Trophoblast cell (in vitro differentiated cells and primary cell): Measurements from ENCODE around the gene EPAS1.

ENCODE experiments used
- DNase-seq, 2 donors: peaks; one replicate each; pipeline ENCODE4 v3.0.0-alpha.2; 2016
- H2AFZ ChIP-seq: 2 replicates; pipeline ENCODE4 v1.6.1; 2013; ENCODE audit warnings: low read length, moderate library complexity, mild to moderate bottlenecking; ENCODE audit not compliant: insufficient read depth, poor library complexity
- H2AK5ac ChIP-seq: 2 replicates; pipeline ENCODE4 v1.6.1; 2013; ENCODE audit warnings: mild to moderate bottlenecking, low read length
- H2BK120ac ChIP-seq: 2 replicates; pipeline ENCODE4 v1.6.1; 2013; ENCODE audit warnings: low read length, mild to moderate bottlenecking, moderate library complexity; ENCODE audit not compliant: insufficient read depth, poor library complexity
- H2BK12ac ChIP-seq: 2 replicates; pipeline ENCODE4 v1.6.1; 2013; ENCODE audit warnings: mild to moderate bottlenecking, low read length, moderate library complexity
- H2BK5ac ChIP-seq: 2 replicates; pipeline ENCODE4 v1.6.1; 2013; ENCODE audit warnings: low read length, low read depth, moderate library complexity, mild to moderate bottlenecking; ENCODE audit not compliant: poor library complexity
- H3K14ac ChIP-seq: 2 replicates; pipeline ENCODE4 v1.6.1; 2013; ENCODE audit warnings: mild to moderate bottlenecking, low read length
- H3K18ac ChIP-seq: 2 replicates; pipeline ENCODE4 v1.6.1; 2013; ENCODE audit warnings: mild to moderate bottlenecking, low read length
- H3K23ac ChIP-seq: 2 replicates; pipeline ENCODE4 v1.6.1; 2013; ENCODE audit warnings: low read length
- H3K27ac ChIP-seq: 2 replicates; pipeline ENCODE4 v1.5.1; 2013; ENCODE audit warnings: low read depth, mild to moderate bottlenecking, inconsistent platforms, low read length, moderate library complexity
- H3K27me3 ChIP-seq: 2 replicates; pipeline ENCODE4 v1.6.1; 2013; ENCODE audit warnings: inconsistent platforms, mild to moderate bottlenecking, low read length, moderate library complexity; ENCODE audit not compliant: insufficient read depth
- H3K36me3 ChIP-seq, 2 experiments: 1 replicate in 1 of 2; 2 replicates in 1 of 2; pipeline ENCODE4 v1.6.1; 2013; ENCODE audit warnings: low read length in 2 of 2, mild to moderate bottlenecking in 2 of 2, moderate library complexity in 1 of 2; ENCODE audit not compliant: insufficient read depth in 2 of 2, control insufficient read depth in 1 of 2
- H3K4ac ChIP-seq: 2 replicates; pipeline ENCODE4 v1.6.1; 2013; ENCODE audit warnings: low read depth, mild to moderate bottlenecking, low read length, moderate library complexity
- H3K4me1 ChIP-seq, 2 experiments: 1 replicate in 1 of 2; 2 replicates in 1 of 2; pipeline ENCODE4 v1.6.1; 2013; ENCODE audit warnings: low read length in 2 of 2, mild to moderate bottlenecking in 2 of 2, moderate library complexity in 1 of 2; ENCODE audit not compliant: insufficient read depth in 2 of 2, control insufficient read depth in 1 of 2
- H3K4me2 ChIP-seq: 2 replicates; pipeline ENCODE4 v1.6.1; 2013; ENCODE audit warnings: inconsistent platforms, mild to moderate bottlenecking, low read length, moderate library complexity
- H3K4me3 ChIP-seq: 2 replicates; pipeline ENCODE4 v1.5.1; 2013; ENCODE audit warnings: mild to moderate bottlenecking, low read depth, low read length, inconsistent platforms
- H3K79me1 ChIP-seq: one replicate; pipeline ENCODE4 v1.6.1; 2013; ENCODE audit warnings: low read length
- H3K79me2 ChIP-seq: 2 replicates; pipeline ENCODE4 v1.6.1; 2013; ENCODE audit warnings: low read length, mild to moderate bottlenecking; ENCODE audit not compliant: control insufficient read depth, insufficient read depth, poor library complexity
- H3K9ac ChIP-seq: 2 replicates; pipeline ENCODE4 v1.6.1; 2013; ENCODE audit warnings: mild to moderate bottlenecking, low read length
- H3K9me3 ChIP-seq: 2 replicates; pipeline ENCODE4 v1.6.1; 2013; ENCODE audit warnings: low read depth, mild to moderate bottlenecking, control low read depth, inconsistent platforms, low read length; ENCODE audit not compliant: insufficient read depth
- H4K12ac ChIP-seq: 2 replicates; pipeline ENCODE4 v1.6.1; 2013; ENCODE audit warnings: low read depth, mild to moderate bottlenecking, low read length, moderate library complexity
- H4K8ac ChIP-seq: 2 replicates; pipeline ENCODE4 v1.6.1; 2013; ENCODE audit warnings: low read depth, mild to moderate bottlenecking, low read length, moderate library complexity
- H4K91ac ChIP-seq: one replicate; pipeline ENCODE4 v1.6.1; 2013; ENCODE audit warnings: low read depth, mild to moderate bottlenecking, low read length, moderate library complexity
- WGBS: extraction: QIAGEN DNeasy Blood & Tissue Kit; methylation state at CpG from one replicate; pipeline ENCODE4 v1.1.7; 2013; ENCODE audit warnings: missing lambda C conversion rate; ENCODE audit not compliant: insufficient read length, insufficient coverage; ENCODE audit errors: extremely low coverage; 5-methylcytosine and 5-hydroxymethylcytosine counted together

EPAS1 gene

DNA sequence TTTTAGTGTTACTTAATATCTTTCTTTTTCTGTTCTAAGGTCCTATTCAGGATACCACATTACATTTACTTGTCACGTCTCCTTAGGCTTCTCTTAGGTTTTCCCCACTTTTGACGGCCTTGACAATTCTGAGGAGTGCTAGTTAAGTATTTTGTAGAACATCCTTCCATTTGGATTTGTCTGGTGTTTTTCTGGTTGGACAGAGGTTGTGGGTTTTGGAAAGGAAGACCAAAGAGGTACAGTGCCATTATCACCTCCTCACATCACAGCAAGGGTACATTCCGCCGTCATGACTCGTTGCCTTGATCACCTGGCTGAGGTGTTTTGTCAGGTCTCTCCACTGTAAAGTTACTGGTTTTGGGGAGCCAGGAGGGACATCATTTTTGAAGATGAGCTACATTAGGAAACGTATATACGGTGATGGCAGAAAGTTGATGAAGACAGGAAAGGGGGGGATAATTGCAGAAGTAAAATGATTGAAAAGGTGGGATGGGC, 93.7 kb downstream of the EPAS1 start:
- Histone ChIP-seq H3K79me1 (peaks cover 19% of the 10 kb centered on the region), H3K4ac (no peak overlapping the region), H2BK5ac (no peak overlapping the region), H3K14ac (no peak overlapping the region), H4K91ac (peak overlapping the region; percentile 42), H4K8ac (no peak overlapping the region), H3K27ac (peak overlapping the region; percentile 1), H3K4me1 (peaks cover 10 to 34% of the 10 kb centered on the region in 2 experiments), H3K18ac (no peak overlapping the region), H2AK5ac (no peak overlapping the region), H3K9ac (no peak overlapping the region), H3K23ac (no peak overlapping the region), H3K36me3 (peaks cover 15 to 25% of the 10 kb centered on the region in 2 experiments), H3K4me3 (no peak overlapping the region), H2AFZ (no peak overlapping the region), H4K12ac (no peak overlapping the region), H3K9me3 (no peaks in the 10 kb centered on the region), H2BK120ac (no peak overlapping the region), H2BK12ac (no peak overlapping the region), H3K27me3 (no peaks in the 10 kb centered on the region), H3K4me2 (no peak overlapping the region), H3K79me2 (peaks cover 2% of the 10 kb centered on the region)
- WGBS = 100% methylated on average over 2 of the region's 7 CpGs
- peak in 1 of 2 donors; percentile 51 for DNase-seq

DNA sequence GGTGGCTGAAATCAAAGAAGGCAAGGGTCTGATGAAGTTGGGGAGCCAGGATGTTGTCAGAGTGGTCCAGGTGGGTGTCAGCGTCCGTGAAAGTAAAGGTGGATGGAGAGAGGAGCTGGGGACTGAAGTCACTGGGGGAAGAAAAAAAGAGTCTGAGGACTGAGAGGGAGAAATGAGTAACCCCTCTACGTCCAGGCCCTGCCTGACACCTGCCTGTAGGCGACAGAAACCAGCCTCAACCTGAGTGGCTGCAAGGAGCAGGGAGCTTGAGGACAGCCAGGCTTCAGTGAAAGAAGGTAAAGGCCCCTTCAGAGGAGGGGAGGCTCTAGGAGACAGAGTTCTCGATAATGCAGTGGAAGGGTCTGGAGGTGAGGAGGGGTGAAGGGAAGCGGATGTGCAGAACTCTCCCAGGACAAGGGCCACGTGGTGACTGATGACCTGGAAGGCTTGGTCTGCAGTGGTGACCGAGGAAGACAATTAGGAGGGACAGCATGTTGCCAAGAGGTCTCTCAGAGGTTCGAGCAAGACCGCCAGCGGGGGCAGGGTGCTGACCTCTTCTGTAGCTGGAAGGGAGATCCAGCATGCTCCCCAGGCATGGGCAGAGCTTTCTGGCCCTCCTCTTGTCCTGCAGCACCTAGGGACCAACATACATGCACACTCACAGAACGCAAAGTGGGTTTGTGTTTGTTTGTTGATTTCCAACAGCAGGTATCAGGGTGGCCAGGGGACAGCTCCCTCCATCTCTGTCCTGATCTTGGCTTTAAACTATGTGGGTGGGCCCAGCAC, 95.5 kb downstream of the EPAS1 start:
- Histone ChIP-seq H2BK5ac (no peak overlapping the region), H3K4me1 (peaks cover 9 to 28% of the 10 kb centered on the region in 2 experiments), H3K23ac (no peak overlapping the region), H3K18ac (no peak overlapping the region), H3K4me3 (no peak overlapping the region), H3K27me3 (no peaks in the 10 kb centered on the region), H4K91ac (peak overlapping the region; percentile 21), H4K8ac (no peak overlapping the region), H2AK5ac (no peak overlapping the region), H3K4me2 (no peak overlapping the region), H2BK12ac (peak overlapping the region; percentile 1), H3K79me2 (no peaks in the 10 kb centered on the region), H4K12ac (no peak overlapping the region), H3K79me1 (peaks cover 17% of the 10 kb centered on the region), H2BK120ac (no peak overlapping the region), H3K9ac (no peak overlapping the region), H3K36me3 (peaks cover 8 to 12% of the 10 kb centered on the region in 2 experiments), H3K27ac (peak overlapping the region; percentile 9), H3K4ac (no peak overlapping the region), H3K9me3 (no peaks in the 10 kb centered on the region), H3K14ac (no peak overlapping the region), H2AFZ (no peak overlapping the region)
- DNase-seq = peak in 1 of 2 donors; percentile 45
- WGBS = no CpG with 5 or more reads among the region's 12 CpGs

DNA sequence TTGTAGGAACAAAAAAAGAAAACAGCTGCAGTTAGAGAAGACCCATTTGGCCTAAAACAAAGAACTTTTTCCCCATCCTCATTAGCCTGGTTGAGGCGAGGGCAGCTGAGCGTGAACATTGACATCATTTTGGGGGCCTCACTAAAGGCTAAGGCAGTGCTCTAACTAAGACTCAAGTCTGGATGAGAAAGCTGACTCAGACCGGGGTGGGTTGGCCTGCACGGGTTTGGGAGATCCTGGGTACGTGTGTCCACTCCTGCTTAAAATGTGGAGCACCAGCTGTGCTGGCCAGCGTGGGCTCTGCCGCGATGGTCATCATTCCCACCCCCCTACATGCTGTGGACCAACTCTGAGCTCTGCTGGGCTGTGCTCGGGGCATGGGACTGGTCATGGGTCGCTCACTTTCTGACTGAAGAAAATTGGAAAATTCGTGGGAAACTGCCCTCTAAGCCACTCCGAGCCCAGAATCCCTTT, 96.2 kb downstream of the EPAS1 start:
- H3K18ac ChIP-seq = peak overlapping the region; percentile 66
- peak overlapping the region; percentile 83 for H4K91ac ChIP-seq
- no peak overlapping the region for H3K23ac ChIP-seq
- no peak overlapping the region for H2BK5ac ChIP-seq
- WGBS = no CpG with 5 or more reads among the region's 12 CpGs
- H3K27ac ChIP-seq = peak overlapping the region; percentile 50
- no peak overlapping the region for H3K9ac ChIP-seq
- no peak overlapping the region for H3K4me2 ChIP-seq
- peak overlapping the region; percentile 9 for H2AK5ac ChIP-seq
- no peak overlapping the region for H2AFZ ChIP-seq
- DNase-seq = no peak
- no peak overlapping the region for H3K4ac ChIP-seq
- H2BK12ac ChIP-seq = peak overlapping the region; percentile 41
- H3K79me2 ChIP-seq = no peaks in the 10 kb centered on the region
- H4K12ac ChIP-seq = peak overlapping the region; percentile 46
- H3K4me1 ChIP-seq = peaks cover 8 to 22% of the 10 kb centered on the region in 2 experiments
- H3K9me3 ChIP-seq = no peaks in the 10 kb centered on the region
- peak overlapping the region; percentile 47 for H2BK120ac ChIP-seq
- H3K27me3 ChIP-seq = no peaks in the 10 kb centered on the region
- no peak overlapping the region for H3K4me3 ChIP-seq
- H4K8ac ChIP-seq = peak overlapping the region; percentile 63
- H3K36me3 ChIP-seq = peaks cover 2 to 6% of the 10 kb centered on the region in 2 experiments
- H3K14ac ChIP-seq = peak overlapping the region; percentile 32
- H3K79me1 ChIP-seq = peaks cover 17% of the 10 kb centered on the region

DNA sequence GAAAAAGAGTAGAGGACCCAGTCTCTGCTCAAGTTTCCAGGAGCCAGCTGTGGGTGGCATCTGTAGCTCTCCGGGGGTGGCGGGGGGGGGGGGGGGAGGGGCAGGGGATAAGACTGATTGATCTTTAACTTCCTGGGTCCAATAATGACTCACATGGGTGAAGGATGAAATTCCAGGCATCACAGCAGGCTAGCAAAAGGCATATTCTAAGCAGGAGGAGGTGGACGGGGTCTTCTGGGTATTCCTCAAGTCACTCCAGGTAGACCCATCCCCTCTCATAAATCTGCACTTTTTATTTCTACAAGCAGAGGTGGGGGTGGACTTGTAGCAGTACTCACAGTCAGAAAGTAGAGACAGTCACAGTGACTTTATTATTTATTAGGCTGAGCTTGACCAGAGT, 96.7 kb downstream of the EPAS1 start:
- WGBS = no CpG with 5 or more reads among the region's 3 CpGs
- no peak for DNase-seq

More for the DNA sequence above, 96.7 kb downstream of the EPAS1 start:
- no peak overlapping the region for H3K18ac ChIP-seq
- H3K79me1 ChIP-seq = peaks cover 15% of the 10 kb centered on the region
- no peak overlapping the region for H3K4me3 ChIP-seq
- H2BK5ac ChIP-seq = no peak overlapping the region
- no peak overlapping the region for H2AFZ ChIP-seq
- H3K14ac ChIP-seq = no peak overlapping the region
- H2AK5ac ChIP-seq = no peak overlapping the region
- H2BK120ac ChIP-seq = no peak overlapping the region
- no peak overlapping the region for H4K91ac ChIP-seq
- no peak overlapping the region for H2BK12ac ChIP-seq
- no peak overlapping the region for H4K8ac ChIP-seq
- H3K4me1 ChIP-seq = peaks cover 8 to 21% of the 10 kb centered on the region in 2 experiments
- peaks cover 2% of the 10 kb centered on the region in 2 experiments for H3K36me3 ChIP-seq
- H3K4ac ChIP-seq = no peak overlapping the region
- no peaks in the 10 kb centered on the region for H3K9me3 ChIP-seq
- H4K12ac ChIP-seq = no peak overlapping the region
- H3K23ac ChIP-seq = no peak overlapping the region
- H3K27ac ChIP-seq = no peak overlapping the region
- no peaks in the 10 kb centered on the region for H3K79me2 ChIP-seq
- no peaks in the 10 kb centered on the region for H3K27me3 ChIP-seq
- no peak overlapping the region for H3K4me2 ChIP-seq
- no peak overlapping the region for H3K9ac ChIP-seq
